Esophagus (tissue), 2 donors: Measurements from ENCODE around the gene SNX17. TPM values are rescaled to one million over a fixed set of nuclear protein-coding genes. Genes with fewer than 3 reads are reported as not detected.

Experiments
- H3K27ac ChIP-seq, 2 donors: one replicate each; pipeline ENCODE4 v1.5.1; 2013; ENCODE audit warnings: low read depth in 2 of 2, mild to moderate bottlenecking in 2 of 2, inconsistent platforms in 1 of 2, low read length in 1 of 2, moderate library complexity in 1 of 2
- H3K27me3 ChIP-seq, 2 donors: one replicate each; pipeline ENCODE4 v1.6.1; 2013; ENCODE audit warnings: low read length in 2 of 2, control low read depth in 1 of 2, mild to moderate bottlenecking in 1 of 2; ENCODE audit not compliant: insufficient read depth in 2 of 2, control insufficient read depth in 1 of 2
- H3K36me3 ChIP-seq, 2 donors: one replicate each; pipeline ENCODE4 v1.6.1; 2013; ENCODE audit warnings: low read length in 1 of 2; ENCODE audit not compliant: control insufficient read depth in 2 of 2, insufficient read depth in 2 of 2
- H3K4me1 ChIP-seq, 2 donors: one replicate each; pipeline ENCODE4 v1.6.1; 2013; ENCODE audit warnings: low read length in 1 of 2; ENCODE audit not compliant: control insufficient read depth in 2 of 2, insufficient read depth in 2 of 2
- H3K4me3 ChIP-seq, 2 donors: one replicate each; pipeline ENCODE4 v1.5.1; 2013; ENCODE audit warnings: low read length in 2 of 2, mild to moderate bottlenecking in 2 of 2, low read depth in 1 of 2, moderate library complexity in 1 of 2
- H3K9me3 ChIP-seq, 2 donors: one replicate each; pipeline ENCODE4 v1.6.1; 2013; ENCODE audit warnings: mild to moderate bottlenecking in 2 of 2, low read depth in 1 of 2, low read length in 1 of 2, moderate library complexity in 1 of 2; ENCODE audit not compliant: control insufficient read depth in 2 of 2, insufficient read depth in 1 of 2
- WGBS, 2 donors: extraction: QIAGEN DNeasy Blood & Tissue Kit; methylation state at CpG; one replicate each; pipeline ENCODE4 v1.1.7; 2013; 5-methylcytosine and 5-hydroxymethylcytosine counted together
- polyA plus RNA-seq, 2 donors: library from polyadenylated mRNA; stranded (reverse); fragments of 200-250 nt; gene quantifications; one replicate each; pipeline ENCODE4 v1.2.3, GENCODE V29; 2013
- donor health status: healthy with polysubstance abuse.
- donor health status: Bipolar disorder and iron deficiency.

Gene SNX17
- polyA plus RNA-seq, 2 donors = 36.9 to 61.7 TPM

- H3K27ac ChIP-seq = no peak overlapping the region
- H3K9me3 ChIP-seq = no peaks in the 10 kb centered on the region
- H3K4me3 ChIP-seq = no peak overlapping the region
- H3K4me1 ChIP-seq = peaks cover 3 to 11% of the 10 kb centered on the region in 2 donors
- WGBS, 2 donors = 64 to 73% methylated on average over 10 of the region's 10 CpGs
- H3K36me3 ChIP-seq = peaks cover 24 to 47% of the 10 kb centered on the region in 2 donors
- H3K27me3 ChIP-seq = no peaks in the 10 kb centered on the region
These were observed 6.6 kb downstream of the SNX17 start for GRCh38 chr2:27376866-27377617.

GRCh38 chr2:27377618-27378095 is 7.2 kb downstream of the SNX17 start:
- Histone ChIP-seq H3K27ac (no peak overlapping the region), H3K27me3 (no peaks in the 10 kb centered on the region), H3K4me3 (no peak overlapping the region), H3K4me1 (peaks cover 3 to 11% of the 10 kb centered on the region in 2 donors), H3K36me3 (peaks cover 24 to 47% of the 10 kb centered on the region in 2 donors), H3K9me3 (no peaks in the 10 kb centered on the region)
- WGBS, 2 donors = 84 to 87% methylated on average over 18 of the region's 18 CpGs

- Histone ChIP-seq H3K27me3 (no peaks in the 10 kb centered on the region), H3K9me3 (no peaks in the 10 kb centered on the region), H3K36me3 (peaks cover 24 to 48% of the 10 kb centered on the region in 2 donors), H3K4me1 (peaks cover 3 to 11% of the 10 kb centered on the region in 2 donors), H3K4me3 (no peak overlapping the region), H3K27ac (no peak overlapping the region)
- 72 to 75% methylated on average over 29 of the region's 29 CpGs for WGBS, 2 donors
These were observed 7.8 kb downstream of the SNX17 start for GRCh38 chr2:27378096-27378808.

GRCh38 chr2:27378809-27379290 is 8.4 kb downstream of the SNX17 start:
- 84 to 94% methylated on average over 5 to 9 of the region's 9 CpGs for WGBS, 2 donors
- H3K36me3 ChIP-seq = peaks cover 24 to 49% of the 10 kb centered on the region in 2 donors
- peaks cover 3 to 8% of the 10 kb centered on the region in 2 donors for H3K4me1 ChIP-seq
- H3K27me3 ChIP-seq = no peaks in the 10 kb centered on the region
- no peaks in the 10 kb centered on the region for H3K9me3 ChIP-seq
- no peak overlapping the region for H3K4me3 ChIP-seq
- H3K27ac ChIP-seq = no peak overlapping the region

GRCh38 chr2:27379383-27379835 is 9.0 kb downstream of the SNX17 start:
- WGBS, 2 donors = 63 to 76% methylated on average over 2 of the region's 2 CpGs
- Histone ChIP-seq H3K27ac (peak overlapping the region; percentile 87 to 95), H3K27me3 (no peaks in the 10 kb centered on the region), H3K9me3 (no peaks in the 10 kb centered on the region), H3K36me3 (peaks cover 24 to 51% of the 10 kb centered on the region in 2 donors), H3K4me3 (peak overlapping the region in 1 of 2 donors; percentile 85), H3K4me1 (peaks cover 3 to 8% of the 10 kb centered on the region in 2 donors)

GRCh38 chr2:27379836-27380625 is 9.6 kb downstream of the SNX17 start:
- peak overlapping the region; percentile 67 to 85 for H3K4me3 ChIP-seq
- peaks cover 24 to 52% of the 10 kb centered on the region in 2 donors for H3K36me3 ChIP-seq
- H3K4me1 ChIP-seq = peaks cover 3 to 8% of the 10 kb centered on the region in 2 donors
- WGBS, 2 donors = 0 to 1% methylated on average over 34 to 35 of the region's 35 CpGs
- H3K27ac ChIP-seq = peak overlapping the region; percentile 87 to 95
- no peaks in the 10 kb centered on the region for H3K27me3 ChIP-seq
- no peaks in the 10 kb centered on the region for H3K9me3 ChIP-seq

GRCh38 chr2:27380626-27381545 is 10.5 kb downstream of the SNX17 start, which contains the start of gene ZNF513:
TSS of gene ZNF513 (minus strand) at chr2:27380734. CDS start at chr2:27380526, 208 bp downstream.
- 10 to 16% methylated on average over 54 to 67 of the region's 67 CpGs for WGBS, 2 donors
- H3K4me1 ChIP-seq = peaks cover 3 to 8% of the 10 kb centered on the region in 2 donors
- H3K36me3 ChIP-seq = peaks cover 18 to 45% of the 10 kb centered on the region in 2 donors
- H3K9me3 ChIP-seq = no peaks in the 10 kb centered on the region
- H3K27ac ChIP-seq = peak within 1 kb of the TSS; percentile 87 to 95
- no peaks in the 10 kb centered on the region for H3K27me3 ChIP-seq
- peak within 1 kb of the TSS; percentile 67 to 85 for H3K4me3 ChIP-seq

- Histone ChIP-seq H3K4me3 (no peak overlapping the region), H3K4me1 (peaks cover 3 to 8% of the 10 kb centered on the region in 2 donors), H3K36me3 (peaks cover 16 to 40% of the 10 kb centered on the region in 2 donors), H3K9me3 (no peaks in the 10 kb centered on the region), H3K27me3 (no peaks in the 10 kb centered on the region), H3K27ac (peak overlapping the region; percentile 84 to 95)
- WGBS, 2 donors = 87 to 93% methylated on average over 10 of the region's 10 CpGs
These were observed 11.3 kb downstream of the SNX17 start for GRCh38 chr2:27381577-27382181.
